HG02870 (cell line): Measurements from ENCODE around the gene RPTOR.
A peak's percentile ranks its signal among the peaks of the same experiment; 100 is the strongest.

Experiments
- ATAC-seq: cut with Tn5 transposase; IDR thresholded peaks from one replicate; pipeline ENCODE4 v1.9.1; 2021; ENCODE audit warnings: mild to moderate bottlenecking, moderate library complexity; ENCODE audit not compliant: unreplicated experiment

Gene RPTOR

DNA sequence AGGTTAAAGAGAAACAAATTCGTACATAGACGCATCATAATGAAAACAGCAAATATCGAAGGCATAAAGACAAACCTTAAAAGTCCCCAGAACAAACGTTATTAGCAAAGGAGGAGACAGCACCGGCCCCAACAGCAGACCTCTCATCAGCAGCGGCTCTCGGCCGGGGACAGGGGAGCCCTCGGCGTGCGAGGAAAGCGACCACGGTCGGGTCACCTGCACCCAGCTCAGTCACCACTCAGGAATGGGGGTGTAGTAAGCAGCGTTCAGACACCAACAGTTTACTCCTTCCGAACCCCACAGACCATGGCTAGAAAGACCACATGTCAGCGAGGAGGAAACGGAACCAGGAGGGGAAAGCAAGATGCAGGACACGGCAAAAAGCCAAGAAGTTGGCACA lies 337.7 kb downstream of the RPTOR start:
- ATAC-seq = no peak

DNA sequence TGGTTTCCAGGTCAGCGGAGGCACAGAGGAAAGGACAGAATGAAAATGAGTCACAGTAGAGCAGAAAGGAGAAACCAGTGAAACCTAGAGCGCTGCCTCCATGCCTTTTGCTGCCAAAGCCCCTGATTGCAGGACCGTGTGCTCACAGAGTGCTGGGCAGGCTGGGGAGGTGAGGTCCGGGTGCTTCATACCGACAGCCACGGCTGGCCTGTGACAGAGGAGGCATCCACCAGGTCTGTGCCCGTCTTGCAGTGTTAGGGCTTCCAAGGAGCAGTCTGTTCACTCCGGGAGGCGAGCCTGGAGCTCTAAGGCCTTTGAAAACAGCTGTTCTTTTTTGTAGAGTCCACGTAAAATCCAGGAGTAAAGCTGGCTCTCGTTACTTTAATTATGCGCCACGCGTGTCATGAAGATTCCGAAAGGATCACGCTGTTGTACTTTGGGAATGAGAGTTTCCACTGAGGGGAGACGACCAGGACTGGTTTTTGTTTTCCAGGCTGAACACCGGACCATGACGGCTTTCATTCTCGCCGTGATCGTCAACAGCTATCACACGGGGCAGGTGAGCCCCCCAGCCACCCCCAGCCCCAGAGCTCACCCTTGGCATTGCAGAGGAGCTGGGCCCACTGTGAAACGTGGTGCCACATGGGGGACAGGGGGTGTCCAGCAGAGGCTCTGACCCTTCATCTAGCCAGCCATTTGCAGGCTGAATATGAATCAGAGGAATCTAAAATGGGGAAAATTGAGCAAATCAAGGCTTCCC lies 338.5 kb downstream of the RPTOR start:
- no peak for ATAC-seq

DNA sequence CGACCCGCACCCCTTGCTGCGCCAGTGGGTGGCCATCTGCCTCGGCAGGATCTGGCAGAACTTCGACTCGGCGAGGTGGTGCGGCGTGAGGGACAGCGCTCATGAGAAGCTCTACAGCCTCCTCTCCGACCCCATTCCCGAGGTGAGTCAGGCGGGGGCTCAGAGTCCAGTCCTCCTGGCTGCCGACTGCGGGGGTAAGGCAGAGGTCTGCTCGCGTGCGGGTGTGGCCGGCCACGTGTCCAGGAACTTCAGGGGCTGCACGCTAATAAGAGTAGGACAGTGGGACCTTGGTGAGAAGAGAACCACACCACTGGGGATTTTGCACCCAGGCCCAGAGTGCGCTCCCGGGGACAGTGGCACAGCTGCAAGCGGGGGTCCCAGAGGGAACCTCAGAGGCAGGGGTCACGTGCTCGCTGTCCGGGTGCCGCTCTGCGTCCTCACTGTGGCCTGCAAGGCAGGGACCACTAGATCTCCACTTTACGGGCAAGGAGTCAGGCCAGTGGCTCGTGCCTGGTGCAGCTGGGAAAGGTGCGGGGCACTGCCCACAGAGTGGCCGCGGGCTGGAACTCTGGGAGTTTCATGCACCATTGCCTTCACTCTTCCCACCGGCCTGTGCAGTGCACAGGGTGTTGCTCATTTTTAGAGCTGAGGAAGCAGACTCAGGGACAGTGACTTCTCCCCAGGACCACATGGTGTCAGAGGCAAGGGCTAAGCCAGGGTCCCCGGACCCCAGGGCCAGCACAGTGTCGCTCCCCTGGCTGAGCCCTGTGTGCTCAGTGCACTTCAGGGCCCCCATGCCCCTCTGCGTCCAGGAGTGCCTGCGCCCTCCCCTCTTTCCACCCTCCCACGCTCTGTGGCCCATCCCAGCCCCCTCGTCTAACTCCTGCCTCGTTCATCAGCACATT lies 339.4 kb downstream of the RPTOR start:
- no peak for ATAC-seq

GRCh38 chr17:80884811-80885210 lies 340.2 kb downstream of the RPTOR start:
- no peak for ATAC-seq

DNA sequence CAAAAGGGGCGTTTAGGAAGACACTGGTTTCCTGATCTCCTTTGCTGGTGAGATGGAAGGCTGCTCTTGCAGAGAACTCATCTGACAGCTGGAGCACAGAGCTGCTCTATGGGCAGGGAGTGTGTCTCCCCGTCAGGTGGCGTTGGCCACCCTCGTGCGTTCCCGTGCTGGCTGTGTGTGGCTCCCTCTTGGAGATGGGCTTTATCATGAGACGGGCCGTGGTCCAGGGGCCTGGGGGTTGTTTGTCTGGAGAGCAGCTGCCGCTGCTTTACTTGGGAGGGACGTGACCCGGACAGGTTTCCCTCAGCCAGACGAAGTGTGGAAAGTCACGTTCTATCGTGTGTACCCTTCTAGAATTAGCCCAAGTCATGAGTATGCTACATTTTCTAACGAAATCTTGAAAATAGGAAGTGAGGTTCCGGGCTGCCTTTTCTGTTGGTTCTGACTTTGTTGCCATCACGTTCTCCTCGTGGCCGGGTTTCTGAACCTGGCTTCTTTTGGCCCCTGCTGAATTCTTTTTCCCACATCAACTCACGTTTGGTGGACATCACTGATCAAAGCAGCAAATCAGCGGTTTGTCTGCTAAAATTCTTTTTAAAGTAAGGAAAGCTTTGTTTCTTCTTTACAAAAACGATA lies 341.4 kb downstream of the RPTOR start:
- ATAC-seq = no peak

DNA sequence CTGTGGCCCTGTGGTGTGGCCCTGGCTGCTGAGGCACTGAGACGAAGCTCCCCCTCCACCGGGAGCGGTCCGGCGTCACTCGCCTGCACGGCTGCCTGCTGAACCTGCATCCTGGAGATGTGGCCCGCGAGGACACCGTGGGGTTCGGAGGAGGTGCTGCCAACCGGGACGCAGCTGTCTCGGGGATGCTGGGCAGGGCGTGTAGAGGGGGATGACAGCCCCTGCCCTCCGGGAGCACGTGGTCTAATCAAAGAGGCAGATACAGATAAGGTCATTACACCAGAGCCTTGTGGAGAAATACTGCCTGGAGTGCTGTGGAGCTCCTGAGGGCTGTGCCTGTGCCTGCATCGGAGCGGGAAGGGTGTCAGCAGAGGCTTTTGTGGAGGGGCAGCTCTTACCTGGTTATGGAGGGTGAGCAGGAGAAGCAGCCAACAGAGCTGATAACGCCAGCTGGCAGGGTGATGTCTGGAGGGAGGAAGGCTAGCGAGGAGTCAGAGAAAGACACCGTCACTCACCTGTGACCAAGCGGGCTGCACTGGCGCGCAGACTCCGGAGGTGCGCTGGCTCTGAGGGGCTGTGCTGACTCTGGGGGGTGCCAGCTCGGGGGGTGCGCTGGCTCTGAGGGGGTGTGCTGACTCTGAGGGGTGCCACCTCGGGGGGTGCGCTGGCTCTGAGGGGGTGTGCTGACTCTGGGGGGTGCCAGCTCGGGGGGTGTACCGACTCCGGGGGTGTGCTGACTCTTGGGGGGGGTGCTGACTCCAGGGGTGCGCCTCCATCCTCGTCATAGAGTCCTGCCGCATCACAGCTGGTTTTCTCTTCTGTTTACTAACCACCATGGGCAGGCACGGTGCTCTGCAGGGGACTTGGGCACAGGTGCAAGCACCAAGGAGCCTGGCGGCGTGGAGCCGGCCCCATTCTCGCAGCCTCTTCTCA lies 342.3 kb downstream of the RPTOR start:
- no peak for ATAC-seq

DNA sequence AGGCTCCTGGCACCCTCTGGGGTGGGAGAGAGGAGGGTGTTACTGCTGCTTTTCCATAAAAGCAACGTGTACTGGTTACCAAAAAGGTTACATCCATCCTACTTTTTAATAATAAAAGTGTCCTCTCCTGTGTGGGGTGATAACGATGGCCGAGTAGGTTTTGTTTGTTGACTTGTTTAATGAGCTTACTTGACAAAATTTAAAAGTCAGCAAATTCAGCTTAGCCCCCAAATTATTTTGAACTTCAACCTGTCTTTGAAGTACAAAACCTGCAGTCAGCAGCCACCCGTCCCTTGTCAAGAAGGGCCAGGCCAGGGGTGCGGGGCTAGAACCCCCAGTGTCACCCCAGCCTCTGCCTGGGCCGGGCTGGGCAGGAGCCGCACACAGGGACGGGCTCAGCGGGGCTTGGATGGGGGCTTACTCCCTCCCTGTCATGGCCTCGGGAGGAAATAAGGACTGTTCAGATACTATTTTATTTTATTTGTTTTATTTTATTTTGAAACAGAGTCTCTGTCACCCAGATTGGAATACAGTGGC lies 343.1 kb downstream of the RPTOR start:
- ATAC-seq = no peak

GRCh38 chr17:80888276-80889160 lies 343.9 kb downstream of the RPTOR start:
- ATAC-seq = no peak

DNA sequence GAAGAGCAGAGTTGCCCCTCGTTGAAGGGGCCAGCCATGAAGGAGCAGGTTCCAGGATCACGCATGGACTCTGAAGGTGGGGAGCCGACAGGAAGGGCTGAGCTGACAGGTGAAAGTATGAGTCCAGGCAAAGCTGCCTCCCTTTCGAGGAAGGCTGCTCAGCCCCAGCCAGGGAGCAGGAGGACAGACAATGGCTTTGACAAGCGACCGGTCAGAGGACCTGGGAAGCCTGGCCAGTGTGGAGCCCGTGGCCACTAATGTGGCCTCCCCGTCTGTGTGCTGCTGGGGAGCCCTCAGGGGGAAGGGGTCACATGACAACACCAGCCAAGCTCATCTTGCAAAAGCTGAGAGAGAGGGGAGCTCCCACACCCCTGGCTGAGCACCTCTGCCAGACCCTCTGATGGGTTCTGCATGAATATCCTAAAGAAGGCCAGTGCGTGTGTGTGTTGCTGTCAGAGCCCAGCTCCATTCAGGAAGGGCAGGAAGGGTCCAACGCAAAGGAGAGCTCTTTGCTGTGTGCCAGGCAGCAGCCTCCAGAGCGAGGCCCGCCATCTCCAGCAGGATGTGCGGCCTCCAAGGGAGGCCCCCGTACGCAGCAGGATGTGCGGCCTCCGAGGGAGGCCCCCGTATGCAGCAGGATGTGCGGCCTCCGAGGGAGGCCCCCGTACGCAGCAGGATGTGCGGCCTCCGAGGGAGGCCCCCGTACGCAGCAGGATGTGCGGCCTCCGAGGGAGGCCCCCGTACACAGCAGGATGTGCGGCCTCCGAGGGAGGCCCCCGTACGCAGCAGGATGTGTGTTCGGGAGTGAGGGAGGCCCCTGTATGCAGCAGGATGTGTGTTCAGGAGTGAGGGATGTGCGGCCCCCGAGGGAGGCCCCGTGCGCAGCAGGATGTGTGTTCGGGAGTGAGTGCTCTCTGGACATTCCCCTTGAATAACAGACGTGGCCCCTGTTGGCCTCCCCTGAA lies 344.9 kb downstream of the RPTOR start:
- ATAC-seq = no peak

DNA sequence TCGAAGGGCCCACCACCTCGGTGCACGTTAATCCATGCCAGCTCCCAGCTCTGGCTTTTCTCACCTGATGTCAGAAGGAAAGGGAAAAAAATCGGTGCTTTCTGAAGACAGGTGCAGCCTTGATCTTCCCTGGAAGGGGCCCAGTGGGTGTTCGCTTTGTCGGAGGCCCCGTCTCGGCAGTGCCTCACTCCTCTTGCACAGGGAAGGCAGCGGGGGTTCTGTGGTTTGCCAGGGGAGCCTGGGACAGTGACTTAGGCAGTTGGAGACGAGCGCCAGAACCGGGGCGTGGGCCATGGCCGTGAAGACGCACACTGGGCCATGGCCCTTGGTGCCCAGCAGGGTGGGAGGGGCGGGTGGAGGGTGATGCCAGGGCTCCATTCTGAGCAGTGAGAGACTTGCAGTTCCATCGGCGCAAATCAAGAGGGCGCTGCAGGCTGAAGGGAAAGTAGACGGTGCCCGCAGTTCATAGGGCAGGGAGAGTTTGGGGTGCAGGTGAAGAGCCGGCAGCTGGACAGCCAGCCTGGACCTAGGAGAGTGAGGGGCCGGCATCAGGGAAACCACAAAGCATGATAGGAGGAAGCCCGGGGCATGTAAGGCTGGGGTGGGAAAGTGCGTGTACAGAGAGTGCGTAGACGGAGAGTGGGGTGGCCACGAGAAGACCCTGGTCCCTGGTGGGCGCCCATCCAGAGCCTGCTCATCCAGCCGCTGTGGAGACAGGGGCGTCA lies 345.7 kb downstream of the RPTOR start:
- ATAC-seq = no peak

GRCh38 chr17:80890921-80891396 lies 346.3 kb downstream of the RPTOR start:
- ATAC-seq = no peak

GRCh38 chr17:80891397-80892018 lies 346.9 kb downstream of the RPTOR start:
- ATAC-seq = peak; percentile 47

DNA sequence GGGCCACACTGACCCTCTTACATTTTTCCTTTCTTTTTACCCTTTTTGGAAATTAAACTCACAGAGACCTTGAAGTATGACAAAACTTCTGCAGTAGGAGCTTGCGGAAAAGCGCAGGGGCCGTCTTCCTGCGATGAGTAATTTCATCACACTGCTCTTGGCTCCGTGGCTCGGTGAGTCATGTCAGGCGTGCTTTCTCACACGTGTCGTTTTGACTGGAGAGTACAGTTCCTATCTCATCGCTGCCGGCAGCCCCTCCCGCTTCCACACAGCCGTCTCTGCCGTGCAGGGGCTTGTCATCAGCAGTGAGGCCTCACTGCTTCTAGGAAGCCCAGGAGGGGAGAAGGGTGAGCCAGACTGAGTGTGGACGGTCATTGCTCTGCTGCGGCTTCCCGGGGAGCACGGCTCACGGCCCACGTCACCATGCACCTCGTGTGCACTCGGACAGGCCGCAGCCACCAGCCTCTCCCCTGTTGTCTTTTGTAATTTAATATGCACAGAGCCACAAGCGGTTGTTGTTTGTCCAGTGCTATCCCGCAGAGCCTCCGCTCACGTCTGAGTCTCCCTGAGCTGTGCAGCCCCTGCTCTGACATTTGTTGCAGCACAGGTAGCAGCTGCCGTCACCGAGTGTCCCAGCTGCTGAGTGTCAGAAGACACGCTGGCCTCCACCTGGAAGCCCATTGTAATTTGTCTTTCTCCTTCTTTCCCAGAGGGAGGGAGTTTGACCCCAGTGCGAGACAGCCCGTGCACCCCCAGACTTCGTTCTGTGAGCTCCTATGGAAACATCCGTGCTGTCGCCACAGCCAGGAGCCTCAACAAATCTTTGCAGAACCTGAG lies 347.6 kb downstream of the RPTOR start:
- peak; percentile 69 for ATAC-seq

DNA sequence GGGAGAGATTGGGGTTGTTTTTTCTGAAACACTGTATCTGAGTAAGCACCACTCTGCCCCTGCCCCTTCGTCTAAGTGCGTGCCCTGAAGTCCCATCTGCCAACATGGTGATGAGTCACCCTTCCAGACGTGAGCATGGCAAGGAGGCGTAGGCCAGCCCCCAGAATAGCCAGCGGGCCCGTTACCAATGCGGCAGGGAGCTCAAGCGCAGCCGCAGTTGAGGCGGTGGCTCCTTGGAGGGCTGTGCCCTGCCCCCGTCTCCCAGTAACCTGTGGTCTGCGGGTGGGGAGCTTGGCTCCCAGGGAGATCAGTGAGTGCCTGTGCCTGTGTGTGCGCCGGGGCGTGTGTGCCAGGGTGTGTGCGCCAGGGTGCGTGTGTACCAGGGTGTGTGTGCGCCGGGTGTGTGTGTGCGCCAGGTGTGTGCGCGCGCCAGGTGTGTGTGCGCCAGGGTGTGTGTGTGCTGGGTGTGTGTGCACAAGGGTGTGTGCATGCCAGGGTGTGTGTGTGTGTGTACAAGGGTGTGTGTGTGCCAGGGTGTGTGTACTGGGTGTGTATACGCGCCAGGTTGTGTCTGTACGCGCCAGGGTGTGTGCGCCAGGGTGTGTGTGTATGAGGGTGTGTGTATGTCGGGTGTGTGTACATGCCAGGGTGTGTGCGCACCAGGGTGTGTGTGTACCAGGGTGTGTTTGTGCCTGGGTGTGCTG lies 348.4 kb downstream of the RPTOR start:
- no peak for ATAC-seq
